Chondrocyte (in vitro differentiated cells): ENCODE measurements around the gene PCDHGA12. TPM values are rescaled to one million over a fixed set of nuclear protein-coding genes. Genes with fewer than 3 reads are reported as not detected.

Experiments used
- DNase-seq: peaks from one replicate; pipeline ENCODE4 v3.0.0; 2021; ENCODE audit warnings: mixed read lengths, low spot score
- H3K27ac Mint-ChIP-seq: one replicate; pipeline ENCODE4 v1.8.0; 2021; ENCODE audit warnings: mild to moderate bottlenecking, moderate library complexity, mixed read lengths; ENCODE audit not compliant: unreplicated experiment
- H3K27me3 Mint-ChIP-seq: 2 replicates; pipeline ENCODE4 v1.8.0; 2021; ENCODE audit warnings: low read depth, mixed read lengths
- H3K36me3 Mint-ChIP-seq: 2 replicates; pipeline ENCODE4 v1.8.0; 2021; ENCODE audit warnings: low read depth, mixed read lengths
- H3K4me1 Mint-ChIP-seq: 2 replicates; pipeline ENCODE4 v1.8.0; 2021; ENCODE audit warnings: low read depth, mild to moderate bottlenecking, mixed read lengths
- H3K4me3 Mint-ChIP-seq: one replicate; pipeline ENCODE4 v1.8.0; 2021; ENCODE audit warnings: mild to moderate bottlenecking, moderate library complexity, mixed read lengths; ENCODE audit not compliant: unreplicated experiment
- H3K9me3 Mint-ChIP-seq: 2 replicates; pipeline ENCODE4 v1.8.0; 2021; ENCODE audit warnings: low read depth, mixed read lengths
- CTCF ChIP-seq: fragments of 200-600 bp; sonication (generic); IDR thresholded peaks from 2 replicates; pipeline ENCODE4 v1.5.0; 2021; ENCODE audit warnings: antibody characterized with exemption, mild to moderate bottlenecking, moderate library complexity
- total RNA-seq: library from RNA; stranded (reverse); gene quantifications from 3 replicates; pipeline ENCODE4 v1.2.1, GENCODE V29; 2021

Gene PCDHGA12
- total RNA-seq, 1 donor from 2014 or later: 0.75 TPM

- Mint-ChIP-seq H3K36me3 (peaks cover 13% of the 10 kb centered on the region), H3K4me1 (peaks cover 4% of the 10 kb centered on the region)
- TF ChIP-seq CTCF: no peak
Observed at GRCh38 chr5:141440341-141440740, 10.0 kb downstream of the PCDHGA12 start.

GRCh38 chr5:141441571-141442170 is 11.4 kb downstream of the PCDHGA12 start:
- Mint-ChIP-seq H3K4me1 (peaks cover 4% of the 10 kb centered on the region), H3K4me3 (no peak overlapping the region), H3K27me3 (no peaks in the 10 kb centered on the region), H3K27ac (no peak overlapping the region), H3K9me3 (peaks cover 14% of the 10 kb centered on the region), H3K36me3 (peaks cover 13% of the 10 kb centered on the region)
- no peak for DNase-seq
- no peak for TF ChIP-seq CTCF

More at GRCh38 chr5:141440341-141440740, 10.0 kb downstream of the PCDHGA12 start:
- H3K27me3 Mint-ChIP-seq: no peaks in the 10 kb centered on the region
- DNase-seq: no peak
- H3K9me3 Mint-ChIP-seq: peaks cover 17% of the 10 kb centered on the region
- no peak overlapping the region for H3K27ac Mint-ChIP-seq
- H3K4me3 Mint-ChIP-seq: no peak overlapping the region

GRCh38 chr5:141465351-141465750 is 35.0 kb downstream of the PCDHGA12 start:
- Mint-ChIP-seq H3K27ac (no peak overlapping the region), H3K36me3 (peaks cover 3% of the 10 kb centered on the region), H3K9me3 (no peaks in the 10 kb centered on the region), H3K4me3 (no peak overlapping the region), H3K27me3 (no peaks in the 10 kb centered on the region), H3K4me1 (peaks cover 4% of the 10 kb centered on the region)
- no peak for TF ChIP-seq CTCF
- DNase-seq: no peak

- TF ChIP-seq CTCF: peak; percentile 76
- DNase-seq: no peak
- Mint-ChIP-seq H3K4me1 (peaks cover 58% of the 10 kb centered on the region), H3K4me3 (peak within 1 kb of the TSS; percentile 95), H3K27me3 (no peaks in the 10 kb centered on the region), H3K36me3 (peaks cover 4% of the 10 kb centered on the region), H3K9me3 (no peaks in the 10 kb centered on the region), H3K27ac (peak within 1 kb of the TSS; percentile 97)
Observed at GRCh38 chr5:141475625-141476131, 45.4 kb downstream of the PCDHGA12 start, which contains the start of gene PCDHGC3. TSS of gene PCDHGC3 (plus strand) at chr5:141475966. CDS start at chr5:141476117, 151 bp downstream.

GRCh38 chr5:141476132-141476911 is 46.0 kb downstream of the PCDHGA12 start:
- peak overlapping the region; percentile 95 for H3K4me3 Mint-ChIP-seq
- peaks cover 4% of the 10 kb centered on the region for H3K36me3 Mint-ChIP-seq
- H3K9me3 Mint-ChIP-seq: no peaks in the 10 kb centered on the region
- H3K27me3 Mint-ChIP-seq: no peaks in the 10 kb centered on the region
- DNase-seq: no peak
- no peak for TF ChIP-seq CTCF
- peaks cover 61% of the 10 kb centered on the region for H3K4me1 Mint-ChIP-seq
- H3K27ac Mint-ChIP-seq: peak overlapping the region; percentile 97
